AG09319 (cell line): ENCODE results near the gene BEX4.
"Not testable (repeated sequence)": the region's sequence is repeated elsewhere in the genome, so short reads cannot be mapped to it uniquely, and the experiment has no call there.

Experiments used
- DNase-seq: peaks from one replicate; pipeline ENCODE4 v3.0.0-alpha.2; 2010; ENCODE audit warnings: low read depth; ENCODE audit errors: extremely low read depth
- CTCF ChIP-seq: IDR thresholded peaks from 2 replicates; pipeline ENCODE4 v1.5.1; 2011; ENCODE audit warnings: low read depth, mild to moderate bottlenecking, inconsistent platforms, low read length, moderate library complexity

Gene BEX4

GRCh38 chrX:103215425-103215991 is 600 bp downstream of the BEX4 start:
- no peak for DNase-seq
- no peak for TF ChIP-seq CTCF

DNA sequence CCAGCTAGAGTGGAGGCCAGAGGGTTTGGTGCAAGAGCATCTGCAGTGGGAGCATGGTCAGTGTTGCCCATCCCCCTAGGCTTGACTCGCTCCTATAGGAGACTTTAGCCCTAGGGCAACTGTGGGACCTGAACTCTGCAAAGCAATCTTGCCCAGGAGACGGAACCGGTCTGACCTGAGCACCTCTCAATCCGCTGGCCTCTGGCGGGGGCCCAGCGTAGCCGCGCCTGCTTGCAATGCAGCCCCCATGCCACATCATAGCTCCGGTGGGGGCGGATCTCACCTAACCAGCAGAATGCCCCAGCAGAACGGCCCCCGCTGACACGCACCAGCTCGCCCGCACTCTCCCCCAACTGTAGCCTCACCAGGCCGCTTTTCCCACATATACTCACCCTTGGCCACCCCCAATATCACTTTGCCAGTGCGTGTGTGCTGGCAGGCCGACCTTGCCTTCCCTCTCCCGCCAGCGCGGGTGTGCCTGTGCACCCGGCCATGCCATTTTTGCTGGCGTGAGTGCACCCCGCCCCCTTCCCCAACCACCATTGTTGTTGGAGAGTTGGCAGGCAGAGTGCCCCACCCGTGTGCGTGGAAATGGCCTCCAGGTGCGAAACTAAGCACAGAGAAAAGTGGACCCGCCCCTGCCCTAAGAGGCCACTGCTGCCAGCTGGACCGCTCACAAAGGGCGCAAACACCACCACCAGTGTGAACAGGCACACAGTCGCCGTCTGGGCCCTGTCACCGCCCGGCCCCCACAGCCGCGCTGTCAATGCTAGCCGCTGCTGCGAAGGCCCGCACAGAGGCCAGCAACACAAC is 5.8 kb downstream of the BEX4 start:
- no peak for TF ChIP-seq CTCF
- DNase-seq: no peak

DNA sequence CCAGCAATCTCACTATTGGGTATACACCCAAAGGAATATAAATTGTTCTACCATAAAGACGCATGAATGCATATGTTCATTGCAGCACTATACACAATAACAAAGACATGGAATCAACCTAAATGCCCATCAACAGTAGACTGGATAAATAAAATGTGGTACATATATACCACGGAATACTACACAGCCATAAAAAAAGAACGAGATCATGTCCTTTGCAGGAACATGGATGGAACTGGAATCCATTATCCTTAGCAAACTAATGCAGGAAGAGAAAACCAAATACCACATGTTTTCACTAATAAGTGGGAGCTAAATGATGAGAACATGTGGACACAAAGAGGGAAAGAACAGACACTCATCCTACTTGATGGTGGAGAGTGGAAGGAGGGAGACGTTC is 11.0 kb downstream of the BEX4 start:
- DNase-seq: not testable (repeated sequence)

- no peak for DNase-seq
- TF ChIP-seq CTCF: no peak
Observed at GRCh38 chrX:103233263-103233662, 18.4 kb downstream of the BEX4 start.

DNA sequence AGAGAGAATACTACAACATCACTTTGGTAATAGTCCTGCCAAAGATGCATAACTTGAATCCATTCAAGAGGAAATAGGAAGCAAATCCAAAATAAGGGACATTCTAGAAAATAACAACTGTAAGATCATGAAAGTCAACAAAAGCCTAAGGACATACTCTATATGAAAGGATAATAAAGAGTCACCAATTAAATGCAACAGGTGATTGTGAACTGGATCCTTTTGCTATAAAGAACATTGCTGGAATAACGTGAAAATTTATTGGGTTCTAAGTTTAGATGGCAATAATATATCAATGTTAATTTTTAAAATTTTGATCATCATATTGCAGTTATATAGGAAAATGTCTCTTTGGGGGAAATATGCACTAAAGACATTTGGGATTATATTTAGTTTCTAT is 20.0 kb downstream of the BEX4 start:
- no peak for DNase-seq
- no peak for TF ChIP-seq CTCF

DNA sequence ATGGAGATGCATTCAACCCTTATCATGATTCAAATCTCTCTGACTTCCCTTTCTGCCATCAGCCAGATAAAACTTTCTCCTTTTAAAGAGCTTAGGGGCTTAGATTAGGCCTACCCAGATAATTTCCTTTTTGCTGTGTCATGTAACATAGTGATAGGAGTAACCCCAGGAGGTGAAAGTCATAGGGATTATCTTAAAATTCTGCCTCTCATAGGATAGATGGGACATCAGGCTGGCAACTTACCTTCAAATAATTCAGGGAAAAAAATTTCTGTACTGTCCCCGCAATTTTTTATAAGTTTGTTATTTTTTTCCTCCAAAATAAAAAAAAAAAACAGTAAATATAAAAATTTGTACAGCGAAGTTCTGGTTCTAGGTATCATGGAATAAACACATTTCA is 20.7 kb downstream of the BEX4 start:
- DNase-seq: not testable (repeated sequence)

GRCh38 chrX:103236296-103236695 is 21.4 kb downstream of the BEX4 start:
- DNase-seq: no peak
- no peak for TF ChIP-seq CTCF

DNA sequence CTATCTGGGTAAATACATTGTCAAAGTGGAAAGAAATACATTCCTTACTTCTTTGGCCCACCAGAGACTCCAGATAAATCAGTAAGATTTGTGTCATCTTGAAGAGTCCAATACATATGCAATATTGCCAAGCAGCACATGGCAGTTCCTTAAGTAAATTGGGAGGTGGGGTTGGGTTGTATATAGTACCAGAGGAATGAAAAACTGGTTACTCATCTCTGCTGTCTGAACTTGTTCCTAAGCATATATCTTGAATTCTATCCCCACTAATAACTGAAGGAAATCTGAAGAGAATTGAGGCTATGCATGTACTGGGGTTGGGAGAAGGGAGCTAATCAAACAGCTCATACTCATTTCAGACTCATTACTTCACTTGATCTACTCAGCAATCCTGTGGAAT is 25.2 kb downstream of the BEX4 start:
- no peak for TF ChIP-seq CTCF
- DNase-seq: no peak
